Keratinocyte (primary cell): Measurements from ENCODE around the gene CACNG7.

Source experiments
- EZH2 ChIP-seq: IDR thresholded peaks from one replicate; pipeline ENCODE4 v1.6.1; 2012; ENCODE audit warnings: inconsistent platforms, mild to moderate bottlenecking, low read length, moderate library complexity
- TF ChIP-seq, protein P1 (sequence below), 3 experiments: IDR thresholded peaks in 1 of 3; conservative IDR thresholded peaks in 1 of 3; optimal IDR thresholded peaks in 1 of 3; 2 replicates in 2 of 3; 3 replicates in 1 of 3; pipeline versions ENCODE3 to v1.5.1; 2011; ENCODE audit warnings: low read length in 3 of 3, mild to moderate bottlenecking in 3 of 3, moderate library complexity in 2 of 3, control low read depth in 1 of 3, inconsistent platforms in 1 of 3; ENCODE audit not compliant: insufficient read depth in 2 of 3; ENCODE audit errors: extremely low read depth in 1 of 3

DNA sequence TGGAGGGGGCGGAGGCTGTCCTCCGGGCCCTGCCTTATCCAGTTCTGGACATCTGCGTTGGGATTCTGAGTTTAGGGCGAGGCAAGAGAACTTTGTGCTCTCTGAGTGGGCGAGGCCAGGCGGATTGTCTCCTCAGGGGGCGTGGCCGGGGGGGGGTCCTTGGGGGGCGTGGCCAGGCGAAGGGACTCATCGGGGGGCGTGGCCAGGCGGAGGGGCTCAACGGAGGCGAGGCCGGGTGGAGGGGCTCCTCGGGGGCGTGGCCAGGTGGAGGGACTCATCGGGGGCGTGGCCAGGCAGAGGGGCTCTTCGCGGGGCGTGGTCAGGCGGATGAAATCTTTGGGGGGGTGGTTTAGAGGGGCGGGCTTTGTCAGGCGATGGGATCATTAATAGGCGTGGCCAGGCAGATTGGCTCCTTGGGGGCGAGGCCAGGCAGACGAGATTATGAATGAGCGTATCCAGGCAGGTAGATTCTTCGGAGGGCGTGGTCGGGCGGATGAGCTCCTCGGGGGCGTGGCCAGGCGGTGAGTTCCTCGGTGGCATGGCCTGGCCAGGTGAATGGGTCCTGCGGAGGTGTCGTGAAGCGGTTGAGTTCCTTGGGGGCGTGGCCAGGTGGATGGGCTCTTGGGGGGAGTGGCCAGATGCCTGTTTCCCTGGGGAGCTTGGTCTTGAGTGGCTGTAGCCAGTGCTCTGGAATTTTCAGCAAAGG, 10.3 kb upstream of the CACNG7 start:
- TF ChIP-seq, protein P1, sequence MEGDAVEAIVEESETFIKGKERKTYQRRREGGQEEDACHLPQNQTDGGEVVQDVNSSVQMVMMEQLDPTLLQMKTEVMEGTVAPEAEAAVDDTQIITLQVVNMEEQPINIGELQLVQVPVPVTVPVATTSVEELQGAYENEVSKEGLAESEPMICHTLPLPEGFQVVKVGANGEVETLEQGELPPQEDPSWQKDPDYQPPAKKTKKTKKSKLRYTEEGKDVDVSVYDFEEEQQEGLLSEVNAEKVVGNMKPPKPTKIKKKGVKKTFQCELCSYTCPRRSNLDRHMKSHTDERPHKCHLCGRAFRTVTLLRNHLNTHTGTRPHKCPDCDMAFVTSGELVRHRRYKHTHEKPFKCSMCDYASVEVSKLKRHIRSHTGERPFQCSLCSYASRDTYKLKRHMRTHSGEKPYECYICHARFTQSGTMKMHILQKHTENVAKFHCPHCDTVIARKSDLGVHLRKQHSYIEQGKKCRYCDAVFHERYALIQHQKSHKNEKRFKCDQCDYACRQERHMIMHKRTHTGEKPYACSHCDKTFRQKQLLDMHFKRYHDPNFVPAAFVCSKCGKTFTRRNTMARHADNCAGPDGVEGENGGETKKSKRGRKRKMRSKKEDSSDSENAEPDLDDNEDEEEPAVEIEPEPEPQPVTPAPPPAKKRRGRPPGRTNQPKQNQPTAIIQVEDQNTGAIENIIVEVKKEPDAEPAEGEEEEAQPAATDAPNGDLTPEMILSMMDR (optimal IDR thresholded peaks at IDR 0.05 in 1 of 3, IDR thresholded peaks at IDR 0.05 in 1 of 3, conservative IDR thresholded peaks at IDR 0.05 in 1 of 3; ENCODE audit: extremely low read depth in 1 of 3, insufficient read depth in 2 of 3, low read length in 3 of 3), result no peak
- no peak for TF ChIP-seq EZH2
